GM10266 (cell line): Measurements from ENCODE around the gene NEDD8.

ENCODE experiments used
- DNase-seq: peaks from one replicate; pipeline ENCODE4 v3.0.0; 2012; ENCODE audit errors: extremely low spot score
- CTCF ChIP-seq: IDR thresholded peaks from 2 replicates; pipeline ENCODE4 v1.5.1; 2012; ENCODE audit warnings: mild to moderate bottlenecking, low read depth; ENCODE audit not compliant: control insufficient read depth, insufficient read depth; ENCODE audit errors: missing control alignments

Gene NEDD8

GRCh38 chr14:24178399-24179178 is 53.6 kb downstream of the NEDD8 start:
- no peak for DNase-seq
- TF ChIP-seq CTCF = no peak

- no peak for DNase-seq
Observed at GRCh38 chr14:24177891-24178290, 54.3 kb downstream of the NEDD8 start.

GRCh38 chr14:24177041-24177825 is 54.9 kb downstream of the NEDD8 start:
- TF ChIP-seq CTCF = no peak
- DNase-seq = no peak

More at GRCh38 chr14:24177891-24178290, 54.3 kb downstream of the NEDD8 start:
- no peak for TF ChIP-seq CTCF

- no peak for DNase-seq
- TF ChIP-seq CTCF = no peak
Observed at GRCh38 chr14:24176599-24176998, 55.6 kb downstream of the NEDD8 start.

GRCh38 chr14:24172871-24173281 is 59.3 kb downstream of the NEDD8 start:
- no peak for TF ChIP-seq CTCF

GRCh38 chr14:24172261-24172860 is 59.8 kb downstream of the NEDD8 start:
- no peak for DNase-seq
- no peak for TF ChIP-seq CTCF

More at GRCh38 chr14:24172871-24173281, 59.3 kb downstream of the NEDD8 start:
- no peak for DNase-seq
